ENCODE measurements around the gene KCNAB1.
"Not testable (repeated sequence)": the region's sequence is repeated elsewhere in the genome, so short reads cannot be mapped to it uniquely, and the experiment has no call there.

KCNAB1 gene

DNA sequence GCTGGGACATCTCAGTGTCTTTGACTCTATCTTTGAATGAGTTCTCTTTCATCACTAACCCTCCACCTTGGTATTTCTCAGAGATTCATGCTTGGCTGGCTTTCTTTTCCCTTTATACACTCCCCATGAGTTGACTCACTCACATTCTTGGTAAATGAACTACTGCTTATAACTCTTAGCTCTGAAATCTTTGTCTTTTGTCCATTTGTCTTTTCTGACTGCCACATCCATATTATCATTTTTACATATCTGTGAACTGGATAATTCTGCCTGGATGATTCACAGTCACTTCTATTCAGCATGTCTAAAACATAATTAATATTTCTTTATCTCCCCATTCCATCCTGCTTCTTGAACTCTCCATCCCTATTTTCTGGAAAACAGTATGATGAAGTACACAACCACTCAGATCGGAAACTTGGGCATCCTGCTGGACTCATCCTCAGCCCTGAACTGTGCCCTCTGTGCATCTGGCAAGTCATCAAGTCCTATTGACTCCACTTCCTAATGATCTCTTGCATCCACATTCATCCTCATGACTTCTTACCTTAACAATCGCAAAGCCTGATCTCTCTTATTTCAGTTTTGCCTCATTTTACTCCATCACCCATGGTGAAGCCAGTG, 66.9 kb downstream of the KCNAB1 start:
- TF ChIP-seq, protein P1, sequence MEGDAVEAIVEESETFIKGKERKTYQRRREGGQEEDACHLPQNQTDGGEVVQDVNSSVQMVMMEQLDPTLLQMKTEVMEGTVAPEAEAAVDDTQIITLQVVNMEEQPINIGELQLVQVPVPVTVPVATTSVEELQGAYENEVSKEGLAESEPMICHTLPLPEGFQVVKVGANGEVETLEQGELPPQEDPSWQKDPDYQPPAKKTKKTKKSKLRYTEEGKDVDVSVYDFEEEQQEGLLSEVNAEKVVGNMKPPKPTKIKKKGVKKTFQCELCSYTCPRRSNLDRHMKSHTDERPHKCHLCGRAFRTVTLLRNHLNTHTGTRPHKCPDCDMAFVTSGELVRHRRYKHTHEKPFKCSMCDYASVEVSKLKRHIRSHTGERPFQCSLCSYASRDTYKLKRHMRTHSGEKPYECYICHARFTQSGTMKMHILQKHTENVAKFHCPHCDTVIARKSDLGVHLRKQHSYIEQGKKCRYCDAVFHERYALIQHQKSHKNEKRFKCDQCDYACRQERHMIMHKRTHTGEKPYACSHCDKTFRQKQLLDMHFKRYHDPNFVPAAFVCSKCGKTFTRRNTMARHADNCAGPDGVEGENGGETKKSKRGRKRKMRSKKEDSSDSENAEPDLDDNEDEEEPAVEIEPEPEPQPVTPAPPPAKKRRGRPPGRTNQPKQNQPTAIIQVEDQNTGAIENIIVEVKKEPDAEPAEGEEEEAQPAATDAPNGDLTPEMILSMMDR (IDR thresholded peaks at IDR 0.05; ENCODE audit: control insufficient read depth, extremely low read depth, insufficient read depth), result no peak
- H3K4me3 ChIP-seq (ENCODE audit: low read depth, low read length), result no peak overlapping the region
- DNase-seq (ENCODE audit: low read depth), result no peak

DNA sequence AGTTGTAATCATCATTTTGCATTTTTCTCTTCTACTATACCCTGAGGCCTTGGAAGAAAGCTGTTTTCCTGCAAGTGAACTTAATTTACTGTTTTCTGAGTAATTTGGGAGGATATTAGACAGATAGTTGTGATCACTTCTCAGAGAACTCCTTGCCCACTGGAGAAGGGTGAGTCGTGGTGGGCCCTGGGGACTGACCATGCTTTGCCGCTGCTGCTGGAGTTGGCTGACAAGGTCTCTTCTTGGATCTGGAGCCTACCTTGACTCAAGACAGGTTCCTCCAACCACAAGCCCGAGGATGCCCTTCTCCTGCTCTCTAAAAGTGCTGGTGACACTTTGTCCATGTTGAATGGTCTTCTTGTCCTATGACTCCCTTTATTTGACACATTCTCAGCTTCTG, 68.4 kb downstream of the KCNAB1 start:
- TF ChIP-seq, protein P1 (IDR thresholded peaks at IDR 0.05; ENCODE audit: control insufficient read depth, extremely low read depth, insufficient read depth), result no peak
- DNase-seq (ENCODE audit: low read depth), result no peak
- no peak overlapping the region for H3K4me3 ChIP-seq (ENCODE audit: low read depth, low read length)

DNA sequence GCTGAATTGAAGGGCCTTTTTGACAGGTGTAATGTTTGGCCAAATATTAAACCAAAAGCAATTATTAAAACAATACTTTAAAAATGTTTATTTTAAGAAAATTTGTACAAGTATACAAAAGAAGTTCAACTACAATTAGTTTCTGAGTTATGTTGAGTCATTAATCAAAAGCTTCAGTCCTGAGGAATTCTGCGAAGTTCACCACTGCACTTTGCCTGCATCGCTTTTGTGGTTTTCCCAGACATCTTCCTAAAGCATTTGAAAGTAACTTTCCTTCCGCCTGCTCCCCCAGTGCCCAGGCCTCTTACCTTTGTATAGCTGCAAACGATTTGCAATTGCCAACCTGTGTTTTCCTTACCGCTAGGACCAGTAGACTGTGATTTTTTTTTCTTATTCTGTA, 69.5 kb downstream of the KCNAB1 start:
- no peak overlapping the region for H3K4me3 ChIP-seq (ENCODE audit: low read depth, low read length)
- TF ChIP-seq, protein P1 (IDR thresholded peaks at IDR 0.05; ENCODE audit: control insufficient read depth, extremely low read depth, insufficient read depth), result no peak
- DNase-seq (ENCODE audit: low read depth), result no peak

- DNase-seq (ENCODE audit: low read depth); H3K4me3 ChIP-seq (ENCODE audit: low read depth, low read length): not testable (repeated sequence)
These were observed 74.6 kb downstream of the KCNAB1 start for GRCh38 chr3:156194945-156195344.

DNA sequence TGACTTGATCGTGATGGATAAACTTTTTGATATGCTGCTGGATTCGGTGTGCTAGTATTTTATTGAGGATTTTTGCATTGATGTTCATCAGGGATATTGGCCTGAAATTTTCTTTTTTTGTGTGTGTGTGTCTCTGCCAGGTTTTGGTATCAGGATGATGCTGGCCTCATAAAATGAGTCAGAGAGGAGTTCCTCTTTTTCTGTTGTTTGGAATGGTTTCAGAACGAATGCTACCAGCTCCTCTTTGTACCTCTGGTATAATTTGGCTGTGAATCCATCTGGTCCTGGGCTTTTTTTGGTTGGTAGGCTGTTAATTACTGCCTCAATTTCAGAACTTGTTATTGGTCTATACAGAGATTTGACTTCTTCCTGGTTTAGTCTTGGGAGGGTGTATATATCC, 76.8 kb downstream of the KCNAB1 start:
- H3K4me3 ChIP-seq (ENCODE audit: low read depth, low read length); DNase-seq (ENCODE audit: low read depth): not testable (repeated sequence)

DNA sequence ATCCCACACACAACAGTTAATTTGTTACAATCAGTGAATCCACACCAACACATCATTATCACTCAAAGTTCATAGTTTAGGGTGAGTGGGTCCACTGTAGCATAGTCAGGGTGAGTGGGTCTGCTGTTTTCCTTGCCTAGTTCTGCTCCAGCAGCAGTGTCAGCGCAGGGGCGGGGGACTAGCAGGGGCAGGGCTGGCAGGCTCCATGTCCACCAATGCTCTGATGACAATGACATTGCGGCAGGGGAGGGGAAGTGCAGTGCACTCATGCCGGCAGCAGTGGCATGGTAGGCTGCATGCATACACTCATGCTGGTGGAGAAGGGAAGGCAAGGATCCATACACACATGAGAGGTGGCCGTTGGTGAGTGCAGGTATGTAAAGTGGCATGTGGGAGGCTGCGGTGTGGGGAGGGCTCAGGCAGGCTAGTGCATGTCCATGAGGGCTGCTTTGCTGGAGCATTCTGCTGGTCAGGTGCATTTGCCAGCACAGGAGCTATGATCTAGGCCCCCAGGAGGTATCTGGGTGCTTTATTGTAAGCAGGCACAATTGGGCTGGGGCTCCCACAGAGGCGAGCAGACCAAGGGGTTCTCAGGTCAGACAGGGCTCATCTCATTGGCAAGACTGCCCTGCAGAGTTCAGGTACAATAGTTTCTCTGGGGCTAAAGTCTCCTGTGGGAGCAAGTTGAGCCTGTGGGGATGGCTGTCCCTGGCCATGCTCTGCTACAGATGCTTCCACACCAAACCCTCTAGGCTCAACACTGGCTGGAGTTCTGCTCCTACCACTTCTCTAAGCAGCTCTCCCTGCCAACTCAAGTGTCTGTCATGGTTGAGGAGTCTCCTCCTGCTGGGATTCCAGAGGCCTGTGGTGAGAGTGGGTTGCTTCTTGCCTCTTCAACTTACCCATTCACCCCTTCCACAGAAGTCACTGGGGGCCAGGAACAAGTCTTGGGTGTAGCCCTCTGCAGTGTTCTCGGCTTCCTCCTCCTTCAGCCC, 81.3 kb downstream of the KCNAB1 start:
- no peak overlapping the region for H3K4me3 ChIP-seq (ENCODE audit: low read depth, low read length)
- no peak for DNase-seq (ENCODE audit: low read depth)
- TF ChIP-seq, protein P1 (IDR thresholded peaks at IDR 0.05; ENCODE audit: control insufficient read depth, extremely low read depth, insufficient read depth), result no peak

DNA sequence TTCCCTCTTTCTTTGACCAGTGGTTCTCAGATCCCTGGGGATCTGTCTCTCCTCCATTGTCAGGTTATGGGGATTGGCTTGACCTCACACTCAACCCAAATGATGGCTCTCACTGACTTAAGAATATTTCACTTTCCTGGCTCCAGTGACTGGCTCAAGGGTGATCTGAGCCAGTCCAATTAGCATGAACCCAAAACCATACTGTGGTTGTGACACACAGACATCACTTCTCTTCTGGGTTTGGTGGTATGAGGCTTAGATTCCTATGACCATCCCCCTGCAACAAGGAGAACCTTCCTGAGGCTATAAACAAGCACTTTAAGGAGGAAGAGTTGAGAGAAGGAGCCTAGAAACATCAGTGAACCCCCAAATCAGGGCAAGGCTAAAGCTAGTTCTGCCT, 85.8 kb downstream of the KCNAB1 start:
- no peak overlapping the region for H3K4me3 ChIP-seq (ENCODE audit: low read depth, low read length)
- TF ChIP-seq, protein P1 (IDR thresholded peaks at IDR 0.05; ENCODE audit: control insufficient read depth, extremely low read depth, insufficient read depth), result no peak
- no peak for DNase-seq (ENCODE audit: low read depth)
